IPS-18a (cell line): ENCODE data around the gene COL9A3.

Source experiments
- H3K27ac ChIP-seq: one replicate; pipeline ENCODE4 v1.5.1; 2013; ENCODE audit warnings: low read length
- H3K27me3 ChIP-seq: one replicate; pipeline ENCODE4 v1.6.1; 2013; ENCODE audit warnings: mild to moderate bottlenecking, low read length; ENCODE audit not compliant: control insufficient read depth, insufficient read depth
- H3K36me3 ChIP-seq: one replicate; pipeline ENCODE4 v1.6.1; 2013; ENCODE audit warnings: low read depth, low read length; ENCODE audit not compliant: control insufficient read depth
- H3K4me1 ChIP-seq: one replicate; pipeline ENCODE4 v1.6.1; 2013; ENCODE audit warnings: low read depth, low read length; ENCODE audit not compliant: control insufficient read depth
- H3K4me3 ChIP-seq: one replicate; pipeline ENCODE4 v1.5.1; 2013; ENCODE audit warnings: low read length
- H3K9ac ChIP-seq: one replicate; pipeline ENCODE4 v1.6.1; 2013; ENCODE audit warnings: mild to moderate bottlenecking, low read length, moderate library complexity
- H3K9me3 ChIP-seq: one replicate; pipeline ENCODE4 v1.6.1; 2013; ENCODE audit warnings: low read depth, low read length; ENCODE audit not compliant: control insufficient read depth

The COL9A3 gene

DNA sequence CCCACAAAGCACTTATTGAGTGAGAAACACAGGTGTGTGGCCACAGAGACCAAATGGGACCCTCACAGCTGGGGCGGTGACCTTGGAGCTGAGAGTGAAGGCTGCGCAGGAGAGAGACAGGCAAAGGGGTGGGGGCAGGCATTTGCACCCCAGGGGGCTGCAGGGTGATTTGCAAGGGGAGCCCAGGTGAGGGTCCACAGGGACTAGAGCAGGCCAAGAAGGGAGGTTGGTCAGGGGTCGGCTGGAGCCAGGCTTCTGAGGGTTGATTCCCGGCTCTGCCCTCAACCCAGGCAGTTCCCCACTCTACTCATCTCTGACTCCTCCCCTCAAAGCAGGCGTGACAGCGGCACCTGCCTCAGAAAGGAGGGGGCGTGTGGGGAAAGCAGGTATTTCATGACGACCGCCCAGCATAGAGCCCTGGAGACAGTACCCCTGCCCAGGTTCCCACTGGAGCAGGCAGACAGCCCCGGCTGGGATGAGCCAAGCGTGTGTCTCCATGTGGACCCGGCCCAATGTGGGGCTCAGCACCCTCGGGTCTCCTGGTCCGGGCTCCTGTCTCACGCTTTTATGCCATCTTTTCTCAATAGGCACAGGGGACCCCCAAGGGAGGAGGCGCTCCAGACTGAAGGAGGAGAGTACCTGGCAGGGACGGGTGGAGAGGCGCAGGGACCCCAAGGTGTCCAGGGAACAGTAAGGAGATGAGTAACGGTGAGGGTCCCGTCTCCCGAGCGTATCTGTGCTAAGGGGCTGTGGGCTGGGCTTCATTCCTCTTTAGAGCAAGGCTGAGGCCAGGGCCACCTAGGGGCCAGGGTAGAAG, 23.7 kb upstream of the COL9A3 start:
- no peak overlapping the region for H3K4me3 ChIP-seq
- no peaks in the 10 kb centered on the region for H3K9me3 ChIP-seq
- H3K4me1 ChIP-seq: no peaks in the 10 kb centered on the region
- no peaks in the 10 kb centered on the region for H3K36me3 ChIP-seq
- no peak overlapping the region for H3K27ac ChIP-seq
- peaks cover 19% of the 10 kb centered on the region for H3K27me3 ChIP-seq
- H3K9ac ChIP-seq: no peak overlapping the region

DNA sequence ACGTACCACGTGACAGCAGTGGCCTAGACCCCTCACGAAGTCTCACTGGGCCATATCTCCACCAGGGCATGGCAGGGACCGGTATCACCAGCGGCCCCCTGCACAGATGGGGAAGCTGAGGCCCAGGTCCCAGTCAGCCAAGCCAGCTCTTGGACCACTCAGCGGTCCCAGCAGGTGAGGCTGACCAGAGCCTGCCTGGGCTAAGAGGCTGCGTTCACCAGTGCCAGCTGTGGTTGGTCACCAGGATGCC, 23.2 kb upstream of the COL9A3 start:
- peaks cover 3% of the 10 kb centered on the region for H3K36me3 ChIP-seq
- H3K27me3 ChIP-seq: peaks cover 19% of the 10 kb centered on the region
- no peak overlapping the region for H3K4me3 ChIP-seq
- H3K9me3 ChIP-seq: no peaks in the 10 kb centered on the region
- H3K4me1 ChIP-seq: no peaks in the 10 kb centered on the region
- H3K9ac ChIP-seq: no peak overlapping the region
- no peak overlapping the region for H3K27ac ChIP-seq

DNA sequence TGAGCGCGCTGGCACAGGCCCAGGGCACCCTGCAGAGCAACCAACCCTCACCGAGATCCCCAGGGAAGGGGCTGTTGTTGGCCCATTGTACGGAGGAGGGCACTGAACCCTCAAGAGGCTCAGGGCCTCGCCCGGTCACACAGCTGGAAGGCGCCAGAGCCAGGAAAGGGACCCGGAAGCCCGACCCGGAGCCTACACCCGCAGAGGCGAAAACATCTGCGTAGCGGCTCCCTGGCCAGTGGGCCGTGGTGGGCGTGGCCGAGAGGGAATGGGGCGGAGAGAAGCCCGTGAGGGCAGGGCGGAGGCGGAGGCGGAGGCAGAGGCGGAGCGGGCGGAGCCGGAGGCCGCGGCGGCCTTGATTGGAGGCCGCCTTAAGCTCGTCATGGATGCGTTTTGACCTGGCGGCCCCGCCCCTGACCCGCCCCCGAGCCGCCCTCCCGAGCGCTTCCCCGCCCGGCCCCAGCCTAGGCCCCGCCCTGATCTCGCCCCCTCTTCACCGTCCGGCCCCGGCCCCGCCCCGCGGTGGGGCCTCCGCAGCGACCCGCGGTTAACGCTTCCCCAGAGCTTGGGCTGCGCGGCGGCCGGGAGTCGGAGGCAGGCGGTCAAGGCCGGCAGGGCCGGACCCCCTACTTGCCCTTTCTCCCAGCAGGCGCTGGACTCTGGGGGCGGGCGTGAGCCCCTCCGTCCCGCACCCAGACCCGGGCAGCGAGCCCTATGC, 22.7 kb upstream of the COL9A3 start:
- H3K4me1 ChIP-seq: no peaks in the 10 kb centered on the region
- H3K27me3 ChIP-seq: peaks cover 19% of the 10 kb centered on the region
- peak overlapping the region; percentile 60 for H3K4me3 ChIP-seq
- peaks cover 8% of the 10 kb centered on the region for H3K36me3 ChIP-seq
- H3K9me3 ChIP-seq: no peaks in the 10 kb centered on the region
- H3K27ac ChIP-seq: no peak overlapping the region
- H3K9ac ChIP-seq: no peak overlapping the region

DNA sequence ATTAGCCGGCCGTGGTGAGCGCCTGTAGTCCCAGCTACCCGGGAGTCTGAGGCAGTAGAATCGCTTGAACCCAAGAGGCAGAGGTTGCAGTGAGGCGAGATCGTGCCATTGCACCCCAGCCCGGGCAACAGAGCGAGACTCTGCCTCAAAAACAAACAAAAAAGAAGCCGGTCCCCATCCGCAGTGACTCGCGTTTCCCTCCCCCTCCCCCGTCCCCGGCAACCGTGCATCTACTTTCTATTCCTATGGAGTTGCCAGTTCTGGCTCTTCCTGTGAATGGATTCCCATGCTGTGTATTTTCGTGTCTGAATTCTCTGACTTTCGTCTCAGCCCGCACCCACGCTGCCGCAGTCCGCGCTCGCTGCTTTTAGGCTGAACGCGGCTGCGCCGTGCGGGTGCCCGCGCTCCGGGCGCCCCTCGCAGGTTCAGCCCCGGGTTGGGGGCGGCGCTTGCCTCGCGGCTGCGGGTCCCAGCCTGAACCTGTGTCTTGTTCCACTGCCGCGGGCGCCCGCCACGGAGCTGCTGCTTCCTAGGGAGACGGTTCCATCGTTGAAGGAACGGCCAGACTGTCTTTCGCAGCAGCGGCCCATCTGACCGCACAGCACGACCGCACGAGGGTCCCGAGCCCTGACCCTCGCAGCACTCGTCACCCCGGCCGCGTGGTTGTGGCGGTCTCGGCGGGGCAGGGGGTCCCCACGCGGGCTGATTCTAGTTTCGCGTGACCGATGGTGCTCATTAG, 21.7 kb upstream of the COL9A3 start:
- H3K36me3 ChIP-seq: peaks cover 17% of the 10 kb centered on the region
- H3K9me3 ChIP-seq: no peaks in the 10 kb centered on the region
- peak overlapping the region; percentile 60 for H3K4me3 ChIP-seq
- peaks cover 19% of the 10 kb centered on the region for H3K27me3 ChIP-seq
- no peaks in the 10 kb centered on the region for H3K4me1 ChIP-seq
- peak overlapping the region; percentile 4 for H3K9ac ChIP-seq
- no peak overlapping the region for H3K27ac ChIP-seq

DNA sequence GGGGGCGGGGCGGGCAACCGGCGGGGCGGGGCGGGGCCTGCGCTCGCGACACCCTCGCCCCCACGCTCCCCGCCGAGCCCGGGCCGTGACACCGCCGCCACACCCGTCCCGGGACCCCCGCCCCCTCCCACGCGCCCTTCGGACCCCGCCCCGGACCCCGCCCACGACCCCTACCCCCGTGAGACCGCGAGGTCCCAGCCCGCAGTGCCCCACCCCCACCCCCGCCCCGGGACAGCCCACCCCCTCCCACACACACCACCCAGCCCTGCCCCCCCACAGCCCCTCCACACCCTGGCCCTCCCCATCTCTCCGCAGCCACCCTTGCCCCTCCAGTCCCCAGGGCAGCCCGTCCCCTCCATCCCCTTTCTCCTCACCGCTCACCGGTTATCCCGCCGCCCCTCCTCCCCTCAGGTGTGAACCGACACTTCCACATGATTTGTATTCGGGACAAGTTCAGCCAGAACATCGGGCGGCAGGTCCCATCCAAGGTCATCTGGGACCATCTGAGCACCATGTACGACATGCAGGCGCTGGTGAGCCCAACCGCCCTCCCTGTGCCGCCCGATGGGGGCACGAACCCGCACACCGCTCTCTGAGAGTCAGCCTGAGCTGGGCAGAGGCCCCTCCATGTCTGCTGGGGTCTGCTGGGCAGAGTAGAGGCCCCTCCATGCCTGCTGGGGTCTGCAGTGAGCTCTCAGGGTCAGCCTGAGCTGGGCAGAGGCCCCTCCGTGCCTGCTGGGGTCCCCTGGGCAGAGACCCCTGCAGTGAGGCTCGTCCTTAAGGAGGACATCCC, 20.0 kb upstream of the COL9A3 start:
- H3K9me3 ChIP-seq: no peaks in the 10 kb centered on the region
- peaks cover 26% of the 10 kb centered on the region for H3K36me3 ChIP-seq
- H3K4me1 ChIP-seq: no peaks in the 10 kb centered on the region
- H3K27me3 ChIP-seq: peaks cover 19% of the 10 kb centered on the region
- H3K9ac ChIP-seq: no peak overlapping the region
- peak overlapping the region; percentile 27 for H3K4me3 ChIP-seq
- no peak overlapping the region for H3K27ac ChIP-seq

DNA sequence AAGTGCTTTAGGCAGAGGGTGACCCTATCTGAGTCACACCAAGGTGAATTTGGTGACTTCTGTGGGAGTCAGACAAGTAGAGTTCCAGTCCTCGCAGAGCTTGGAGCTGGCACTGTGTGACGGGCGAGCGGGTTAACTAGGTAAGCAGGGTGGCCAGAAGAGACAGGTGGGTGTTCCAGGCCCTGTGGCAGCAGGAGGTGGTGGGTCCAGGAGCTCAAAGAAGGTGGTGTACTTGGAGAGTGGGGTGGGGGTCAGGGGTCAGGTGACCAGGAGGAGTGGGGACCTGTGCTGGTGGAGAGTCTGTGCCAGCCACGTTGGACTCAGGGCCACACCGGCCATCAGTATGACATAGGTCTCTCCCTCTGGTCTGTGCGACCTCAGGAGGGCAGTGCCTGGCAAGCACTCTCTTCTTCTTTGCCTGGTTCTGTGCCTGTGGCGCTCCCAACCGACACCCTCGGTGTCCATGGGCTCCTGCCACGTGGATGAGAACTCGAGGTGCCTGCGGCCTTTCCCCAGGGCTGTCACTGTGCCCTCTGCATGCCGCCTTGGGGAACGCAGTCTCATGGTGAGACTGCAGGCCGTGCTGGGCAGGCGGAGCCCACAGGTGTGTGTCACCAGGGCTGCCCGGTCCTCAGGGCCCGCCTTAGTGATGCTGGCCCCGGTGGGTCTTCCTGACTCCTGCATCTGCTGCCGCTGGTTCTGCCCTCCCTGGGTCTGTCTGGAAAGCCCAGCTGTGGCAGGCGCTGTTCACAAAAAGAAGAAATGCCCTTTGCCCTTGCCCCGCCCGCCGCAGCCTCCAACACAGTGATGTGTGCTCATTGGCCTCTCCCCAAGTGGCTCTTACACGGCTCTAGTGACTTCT, 18.9 kb upstream of the COL9A3 start:
- Histone ChIP-seq H3K36me3 (peaks cover 26% of the 10 kb centered on the region), H3K4me3 (no peak overlapping the region), H3K9ac (no peak overlapping the region), H3K27me3 (peaks cover 19% of the 10 kb centered on the region), H3K9me3 (no peaks in the 10 kb centered on the region), H3K27ac (no peak overlapping the region), H3K4me1 (no peaks in the 10 kb centered on the region)

DNA sequence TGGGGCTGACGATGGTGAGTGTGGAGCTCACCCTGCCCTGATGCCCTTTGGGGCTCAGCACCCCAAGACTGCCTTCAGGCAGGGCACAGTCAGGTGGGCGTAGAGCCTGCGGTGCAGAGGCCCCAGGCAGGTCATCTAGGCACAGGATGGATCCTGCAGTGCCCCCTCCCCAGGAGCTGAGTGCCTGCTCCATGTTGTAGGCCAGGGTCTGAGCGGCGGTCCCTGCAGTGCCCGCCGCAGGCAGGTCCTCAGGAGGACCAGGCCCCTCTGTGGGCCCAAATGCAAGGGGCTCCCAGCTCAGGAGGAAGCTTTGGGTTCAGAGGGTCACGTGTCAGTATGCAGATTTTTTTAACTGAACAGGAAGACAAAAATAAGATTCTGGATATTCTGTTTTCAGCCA, 17.8 kb upstream of the COL9A3 start:
- H3K36me3 ChIP-seq: peaks cover 26% of the 10 kb centered on the region
- no peaks in the 10 kb centered on the region for H3K9me3 ChIP-seq
- H3K27me3 ChIP-seq: peaks cover 24% of the 10 kb centered on the region
- H3K4me1 ChIP-seq: no peaks in the 10 kb centered on the region
- H3K27ac ChIP-seq: no peak overlapping the region
- H3K4me3 ChIP-seq: no peak overlapping the region
- H3K9ac ChIP-seq: no peak overlapping the region

DNA sequence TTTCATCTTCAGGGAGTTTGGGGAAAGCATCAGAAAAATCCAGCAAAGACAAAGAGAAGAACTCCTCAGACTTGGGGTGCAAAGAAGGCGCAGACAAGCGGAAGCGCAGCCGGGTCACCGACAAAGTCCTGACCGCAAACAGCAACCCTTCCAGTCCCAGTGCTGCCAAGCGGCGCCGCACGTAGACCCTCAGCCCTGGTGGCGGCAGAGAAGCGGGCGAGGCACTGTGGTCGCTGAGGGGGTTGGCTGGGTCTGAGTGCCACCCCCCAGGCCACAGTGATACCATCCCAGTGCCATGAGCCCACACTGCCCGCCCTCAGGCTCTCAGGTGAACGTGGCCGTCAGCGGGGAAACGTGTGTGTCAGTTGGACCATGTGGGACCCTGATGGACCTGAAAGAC, 17.4 kb upstream of the COL9A3 start:
- H3K4me1 ChIP-seq: no peaks in the 10 kb centered on the region
- no peak overlapping the region for H3K4me3 ChIP-seq
- peaks cover 26% of the 10 kb centered on the region for H3K36me3 ChIP-seq
- H3K9me3 ChIP-seq: no peaks in the 10 kb centered on the region
- H3K27ac ChIP-seq: no peak overlapping the region
- H3K9ac ChIP-seq: no peak overlapping the region
- peaks cover 26% of the 10 kb centered on the region for H3K27me3 ChIP-seq

DNA sequence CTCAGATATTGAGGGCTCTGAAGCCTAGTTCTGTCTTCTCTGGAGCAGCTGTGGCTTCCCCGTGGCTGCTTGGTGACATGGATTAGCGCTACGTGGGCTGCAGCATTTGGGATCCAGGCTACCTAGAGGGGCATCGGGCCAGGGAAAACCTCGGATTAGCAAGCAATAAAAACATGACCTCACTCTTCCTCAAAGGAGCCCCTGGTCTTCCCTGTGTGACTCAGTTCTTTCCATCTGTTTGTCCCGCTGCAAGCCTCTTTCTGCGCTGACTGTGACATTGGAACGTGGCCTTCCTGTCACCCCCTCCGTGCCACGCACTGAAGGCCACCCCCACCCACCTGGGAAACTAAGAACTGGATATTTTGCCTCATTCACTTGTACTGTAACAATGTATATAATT, 17.0 kb upstream of the COL9A3 start:
- peaks cover 26% of the 10 kb centered on the region for H3K36me3 ChIP-seq
- no peak overlapping the region for H3K4me3 ChIP-seq
- H3K27ac ChIP-seq: no peak overlapping the region
- no peaks in the 10 kb centered on the region for H3K4me1 ChIP-seq
- no peaks in the 10 kb centered on the region for H3K9me3 ChIP-seq
- peaks cover 22% of the 10 kb centered on the region for H3K27me3 ChIP-seq
- H3K9ac ChIP-seq: no peak overlapping the region

DNA sequence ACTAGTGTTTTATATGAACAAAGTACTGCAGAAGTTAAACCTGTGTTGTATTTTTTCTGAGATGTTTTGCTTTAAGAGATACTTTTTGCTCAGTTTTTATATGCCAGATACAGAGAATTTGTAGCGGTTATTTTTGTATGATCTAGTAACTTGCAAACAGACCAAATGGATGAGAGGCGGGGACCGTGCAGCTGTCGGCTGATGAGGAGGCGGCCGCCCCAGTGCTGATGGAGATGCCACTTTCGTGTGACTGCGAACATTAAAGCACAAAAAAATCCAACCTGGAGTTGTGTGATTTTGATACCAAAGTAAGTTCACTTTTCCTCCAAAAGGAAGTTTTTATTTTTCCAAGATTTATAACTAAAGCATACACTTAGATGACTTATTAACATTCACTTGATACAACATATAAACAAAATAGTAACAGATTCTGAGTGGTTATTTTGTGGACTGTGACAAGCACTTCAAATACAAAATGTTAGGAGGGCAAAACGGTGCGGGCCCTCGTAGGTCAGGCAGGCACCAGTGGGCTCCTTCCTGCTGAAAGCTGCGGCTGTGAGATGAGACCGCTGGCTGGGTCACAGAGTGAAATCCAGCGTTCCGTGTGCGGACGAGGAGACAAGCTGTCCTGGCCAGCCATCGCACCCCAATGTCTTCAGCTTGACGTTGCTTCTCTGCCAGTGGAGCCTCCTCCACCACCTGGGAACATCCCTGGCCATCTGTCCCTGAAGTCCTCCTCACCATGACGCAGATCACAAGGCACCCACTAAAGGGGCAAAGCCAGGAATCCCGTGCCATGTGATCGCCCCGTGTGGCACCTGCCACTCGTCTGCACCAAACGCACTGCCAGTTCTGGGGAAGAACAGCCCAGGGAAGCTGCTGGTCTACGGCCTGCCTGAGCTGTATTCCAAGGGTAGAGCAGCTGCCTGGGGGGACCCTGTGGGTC, 16.3 kb upstream of the COL9A3 start:
- no peaks in the 10 kb centered on the region for H3K4me1 ChIP-seq
- no peak overlapping the region for H3K9ac ChIP-seq
- no peaks in the 10 kb centered on the region for H3K9me3 ChIP-seq
- H3K36me3 ChIP-seq: peaks cover 26% of the 10 kb centered on the region
- H3K27me3 ChIP-seq: peaks cover 15% of the 10 kb centered on the region
- no peak overlapping the region for H3K27ac ChIP-seq
- H3K4me3 ChIP-seq: no peak overlapping the region
